Neuronal stem cell (in vitro differentiated cells): ENCODE results near the gene ADAT3.

ENCODE experiments used
- DNase-seq: peaks from one replicate; pipeline ENCODE4 v3.0.0-alpha.2; 2013; ENCODE audit warnings: low spot score
- H2AFZ ChIP-seq: one replicate; pipeline ENCODE4 v1.6.1; 2013; ENCODE audit warnings: mild to moderate bottlenecking, low read length, inconsistent platforms
- H2AK5ac ChIP-seq: 2 replicates; pipeline ENCODE4 v1.6.1; 2013; ENCODE audit warnings: low read depth, mild to moderate bottlenecking, inconsistent platforms, low read length, moderate library complexity, mixed read lengths
- H2BK120ac ChIP-seq: 2 replicates; pipeline ENCODE4 v1.6.1; 2013; ENCODE audit warnings: low read depth, mild to moderate bottlenecking, inconsistent platforms, low read length, moderate library complexity, mixed read lengths
- H2BK12ac ChIP-seq: one replicate; pipeline ENCODE4 v1.6.1; 2013; ENCODE audit warnings: low read length, inconsistent platforms
- H2BK15ac ChIP-seq: 2 replicates; pipeline ENCODE4 v1.6.1; 2013; ENCODE audit warnings: mild to moderate bottlenecking, low read length, inconsistent platforms, mixed read lengths
- H2BK5ac ChIP-seq: one replicate; pipeline ENCODE4 v1.6.1; 2013; ENCODE audit warnings: inconsistent platforms, mild to moderate bottlenecking, low read length, moderate library complexity
- H3K14ac ChIP-seq: one replicate; pipeline ENCODE4 v1.6.1; 2013; ENCODE audit warnings: low read length, inconsistent platforms
- H3K18ac ChIP-seq: 2 replicates; pipeline ENCODE4 v1.6.1; 2013; ENCODE audit warnings: low read length, inconsistent platforms
- H3K23ac ChIP-seq: 2 replicates; pipeline ENCODE4 v1.6.1; 2013; ENCODE audit warnings: low read depth, mild to moderate bottlenecking, mixed read lengths, low read length, inconsistent platforms; ENCODE audit not compliant: poor library complexity
- H3K27ac ChIP-seq: replicated peaks from 3 replicates; pipeline ENCODE4 v1.5.1; 2013; ENCODE audit warnings: low read length, inconsistent platforms
- H3K27me3 ChIP-seq, 3 experiments: 2 replicates each; pipeline ENCODE4 v1.6.1; 2013; ENCODE audit warnings: low read length in 3 of 3, mild to moderate bottlenecking in 2 of 3, inconsistent platforms in 1 of 3, low read depth in 1 of 3, mixed read lengths in 1 of 3, moderate library complexity in 1 of 3; ENCODE audit not compliant: control insufficient read depth in 3 of 3, insufficient read depth in 3 of 3
- H3K36me3 ChIP-seq, 2 donors: replicated peaks in 1 of 2; 2 replicates each; pipeline ENCODE4 v1.6.1; 2013; ENCODE audit warnings: low read length in 2 of 2; ENCODE audit not compliant: control insufficient read depth in 2 of 2, insufficient read depth in 2 of 2
- H3K4ac ChIP-seq: 2 replicates; pipeline ENCODE4 v1.6.1; 2013; ENCODE audit warnings: inconsistent platforms, mild to moderate bottlenecking, low read length, moderate library complexity
- H3K4me1 ChIP-seq, 2 donors: 1 replicate in 1 of 2; 2 replicates in 1 of 2; pipeline ENCODE4 v1.6.1; 2013; ENCODE audit warnings: low read length in 2 of 2, low read depth in 1 of 2; ENCODE audit not compliant: control insufficient read depth in 2 of 2, insufficient read depth in 1 of 2
- H3K4me2 ChIP-seq: one replicate; pipeline ENCODE4 v1.6.1; 2013; ENCODE audit warnings: mild to moderate bottlenecking, low read length, inconsistent platforms; ENCODE audit not compliant: insufficient read depth, poor library complexity, severe bottlenecking
- H3K4me3 ChIP-seq, 2 donors: 2 replicates each; pipeline ENCODE4 v1.5.1; 2013; ENCODE audit warnings: low read length in 2 of 2, mild to moderate bottlenecking in 2 of 2, inconsistent platforms in 1 of 2, moderate library complexity in 1 of 2
- H3K79me1 ChIP-seq: one replicate; pipeline ENCODE4 v1.6.1; 2013; ENCODE audit warnings: low read depth, mild to moderate bottlenecking, inconsistent platforms, low read length, moderate library complexity
- H3K9ac ChIP-seq: one replicate; pipeline ENCODE4 v1.6.1; 2013; ENCODE audit warnings: mild to moderate bottlenecking, low read depth, low read length, inconsistent platforms; ENCODE audit not compliant: poor library complexity
- H3K9me3 ChIP-seq, 2 donors: replicated peaks in 1 of 2; 2 replicates each; pipeline versions ENCODE3 to v1.6.1; 2013; ENCODE audit warnings: low read length in 2 of 2, mild to moderate bottlenecking in 2 of 2, inconsistent platforms in 1 of 2, low read depth in 1 of 2, mixed read lengths in 1 of 2, moderate library complexity in 1 of 2; ENCODE audit not compliant: control insufficient read depth in 2 of 2, insufficient read depth in 1 of 2
- H4K8ac ChIP-seq: one replicate; pipeline ENCODE4 v1.6.1; 2013; ENCODE audit warnings: low read depth, mild to moderate bottlenecking, inconsistent platforms, low read length, moderate library complexity
- H4K91ac ChIP-seq: one replicate; pipeline ENCODE4 v1.6.1; 2013; ENCODE audit warnings: low read length, low read depth, mild to moderate bottlenecking, inconsistent platforms; ENCODE audit not compliant: poor library complexity
- WGBS, 2 donors: extraction: QIAGEN DNeasy Blood & Tissue Kit; methylation state at CpG; one replicate each; pipeline ENCODE4 v1.1.7; 2013; ENCODE audit warnings: missing lambda C conversion rate in 2 of 2, mixed read lengths in 1 of 2; ENCODE audit not compliant: insufficient read length in 2 of 2, insufficient replicate concordance in 1 of 2; ENCODE audit errors: extremely low coverage in 2 of 2; 5-methylcytosine and 5-hydroxymethylcytosine counted together

Gene ADAT3

GRCh38 chr19:1936430-1936829, 31.2 kb downstream of the ADAT3 start:
- Histone ChIP-seq H3K36me3 (no peaks in the 10 kb centered on the region), H2BK15ac (no peak overlapping the region), H3K4me3 (no peak overlapping the region), H3K9me3 (peaks cover 7 to 11% of the 10 kb centered on the region in 2 donors), H3K14ac (no peak overlapping the region), H3K23ac (no peak overlapping the region), H3K9ac (no peak overlapping the region), H3K27ac (no peak overlapping the region), H4K8ac (no peak overlapping the region), H3K79me1 (peaks cover 2% of the 10 kb centered on the region), H2BK120ac (no peak overlapping the region), H2BK12ac (no peak overlapping the region), H3K4ac (no peak overlapping the region), H3K27me3 (peaks cover 0 to 4% (median 0%) of the 10 kb centered on the region in 3 experiments), H2BK5ac (no peak overlapping the region), H2AK5ac (no peak overlapping the region), H4K91ac (no peak overlapping the region), H3K18ac (no peak overlapping the region), H3K4me1 (peaks cover 2 to 7% of the 10 kb centered on the region in 2 donors), H3K4me2 (no peak overlapping the region), H2AFZ (no peak overlapping the region)
- no peak for DNase-seq
- no CpG with 5 or more reads among the region's 3 CpGs for WGBS, 2 donors

GRCh38 chr19:1936916-1937610, 31.9 kb downstream of the ADAT3 start:
- Histone ChIP-seq H3K27me3 (peaks cover 0 to 2% (median 0%) of the 10 kb centered on the region in 3 experiments), H3K4me1 (peaks cover 2 to 7% of the 10 kb centered on the region in 2 donors), H3K4me3 (no peak overlapping the region), H3K9me3 (peaks cover 7% of the 10 kb centered on the region in 2 donors), H2BK15ac (no peak overlapping the region), H3K23ac (no peak overlapping the region), H4K91ac (no peak overlapping the region), H3K27ac (no peak overlapping the region), H3K18ac (peak overlapping the region; percentile 74), H2BK5ac (no peak overlapping the region), H3K36me3 (no peaks in the 10 kb centered on the region), H3K14ac (no peak overlapping the region), H3K79me1 (peaks cover 3% of the 10 kb centered on the region), H4K8ac (no peak overlapping the region), H2AK5ac (peak overlapping the region; percentile 19), H2BK12ac (peak overlapping the region; percentile 6), H3K4ac (no peak overlapping the region), H3K9ac (no peak overlapping the region), H2AFZ (no peak overlapping the region), H2BK120ac (no peak overlapping the region), H3K4me2 (no peak overlapping the region)
- DNase-seq = no peak
- no CpG with 5 or more reads among the region's 24 CpGs for WGBS, 2 donors

GRCh38 chr19:1938071-1938470, 32.9 kb downstream of the ADAT3 start:
- Histone ChIP-seq H3K27ac (no peak overlapping the region), H2AK5ac (no peak overlapping the region)
- no peak for DNase-seq

GRCh38 chr19:1941146-1942077, 36.2 kb downstream of the ADAT3 start, which contains the start of gene CSNK1G2:
Gene CSNK1G2, plus strand, starts transcription at chr19:1941172. Its CDS starts 28,601 bp downstream, at chr19:1969773.
- DNase-seq = no peak
- no peaks in the 10 kb centered on the region for H3K27me3 ChIP-seq
- no CpG with 5 or more reads among the region's 97 CpGs for WGBS, 2 donors
- H2BK5ac ChIP-seq = peak within 1 kb of the TSS; percentile 94
- peak within 1 kb of the TSS; percentile 94 for H3K14ac ChIP-seq
- peak within 1 kb of the TSS; percentile 87 for H3K27ac ChIP-seq
- peak within 1 kb of the TSS; percentile 96 for H2AFZ ChIP-seq
- no peak within 1 kb of the TSS for H3K4ac ChIP-seq
- H2BK15ac ChIP-seq = peak within 1 kb of the TSS; percentile 45
- H3K9ac ChIP-seq = peak within 1 kb of the TSS; percentile 100
- no peak within 1 kb of the TSS for H4K91ac ChIP-seq
- no peaks in the 10 kb centered on the region for H3K9me3 ChIP-seq
- peak within 1 kb of the TSS; percentile 97 for H3K4me2 ChIP-seq
- H3K18ac ChIP-seq = peak within 1 kb of the TSS; percentile 98
- peaks cover 23% of the 10 kb centered on the region for H3K79me1 ChIP-seq
- H2BK12ac ChIP-seq = no peak within 1 kb of the TSS
- H2AK5ac ChIP-seq = peak within 1 kb of the TSS; percentile 97
- H3K36me3 ChIP-seq = peaks cover 0 to 3% of the 10 kb centered on the region in 2 donors
- H4K8ac ChIP-seq = no peak within 1 kb of the TSS
- H3K4me1 ChIP-seq = peaks cover 14 to 21% of the 10 kb centered on the region in 2 donors
- peak within 1 kb of the TSS; percentile 98 for H3K23ac ChIP-seq
- H2BK120ac ChIP-seq = no peak within 1 kb of the TSS
- peak within 1 kb of the TSS; percentile 86 to 96 for H3K4me3 ChIP-seq

More at GRCh38 chr19:1938071-1938470, 32.9 kb downstream of the ADAT3 start:
- no peak overlapping the region for H3K14ac ChIP-seq
- no peak overlapping the region for H3K4me2 ChIP-seq
- H3K27me3 ChIP-seq = peaks cover 0 to 2% (median 0%) of the 10 kb centered on the region in 3 experiments
- H3K4me1 ChIP-seq = peaks cover 5 to 12% of the 10 kb centered on the region in 2 donors
- H2AFZ ChIP-seq = no peak overlapping the region
- WGBS, 2 donors = no CpG with 5 or more reads among the region's 7 CpGs
- H3K4ac ChIP-seq = no peak overlapping the region
- peaks cover 3% of the 10 kb centered on the region for H3K79me1 ChIP-seq
- H2BK5ac ChIP-seq = no peak overlapping the region
- H3K9ac ChIP-seq = no peak overlapping the region
- no peak overlapping the region for H4K8ac ChIP-seq
- H2BK120ac ChIP-seq = no peak overlapping the region
- no peak overlapping the region for H3K4me3 ChIP-seq
- H2BK15ac ChIP-seq = no peak overlapping the region
- H3K9me3 ChIP-seq = peaks cover 4 to 7% of the 10 kb centered on the region in 2 donors
- H4K91ac ChIP-seq = no peak overlapping the region
- no peak overlapping the region for H3K23ac ChIP-seq
- no peak overlapping the region for H3K18ac ChIP-seq
- no peak overlapping the region for H2BK12ac ChIP-seq
- H3K36me3 ChIP-seq = no peaks in the 10 kb centered on the region
